Prostate gland (tissue), 2 donors: Measurements from ENCODE around the gene CRACR2A.

Experiments
- CTCF ChIP-seq, 4 experiments: fragments of 200-600 bp in 2 of 4; fragments of 450-650 bp in 2 of 4; sonication (generic) in 2 of 4; IDR thresholded peaks; 1 replicate in 3 of 4; 2 replicates in 1 of 4; pipeline ENCODE4 v1.5.1; 2016 to 2019; ENCODE audit warnings: antibody characterized with exemption in 4 of 4, mild to moderate bottlenecking in 2 of 4, moderate library complexity in 2 of 4
- POLR2A ChIP-seq: fragments of 450-650 bp; IDR thresholded peaks from one replicate; pipeline ENCODE4 v1.6.1; 2016; ENCODE audit warnings: antibody characterized with exemption, mild to moderate bottlenecking
- POLR2AphosphoS5 ChIP-seq: sonication (generic); formaldehyde crosslinking; IDR thresholded peaks from one replicate; pipeline ENCODE4 v1.6.1; 2017; ENCODE audit warnings: antibody characterized with exemption

- TF ChIP-seq CTCF (IDR thresholded peaks at IDR 0.05) = no peak
- no peak for TF ChIP-seq POLR2A
- no peak for TF ChIP-seq POLR2AphosphoS5
These were observed 1.5 kb downstream of the CRACR2A start for GRCh38 chr12:3751151-3752095.
